Measurements from ENCODE around the gene MAGI2.

The MAGI2 gene

DNA sequence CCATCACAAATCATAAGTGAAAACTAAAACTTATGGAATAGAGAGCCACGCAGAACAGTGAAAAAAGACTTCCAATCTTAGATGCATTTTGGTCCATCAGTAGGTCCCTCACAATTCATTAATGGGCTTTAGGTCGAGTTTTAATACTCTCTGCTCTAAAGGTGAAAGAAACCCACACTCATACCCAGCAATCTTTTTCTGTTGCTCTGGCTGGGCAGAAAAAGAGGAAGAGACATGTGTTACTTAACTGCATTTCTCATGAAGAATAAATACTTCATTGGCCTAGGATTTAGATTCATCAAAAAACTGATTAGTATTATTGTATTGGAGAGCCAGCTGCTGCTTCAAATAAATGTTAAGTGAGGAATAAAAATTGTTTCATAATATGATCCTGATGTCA lies 1009.2 kb downstream of the MAGI2 start:
- DNase-seq = no peak

DNA sequence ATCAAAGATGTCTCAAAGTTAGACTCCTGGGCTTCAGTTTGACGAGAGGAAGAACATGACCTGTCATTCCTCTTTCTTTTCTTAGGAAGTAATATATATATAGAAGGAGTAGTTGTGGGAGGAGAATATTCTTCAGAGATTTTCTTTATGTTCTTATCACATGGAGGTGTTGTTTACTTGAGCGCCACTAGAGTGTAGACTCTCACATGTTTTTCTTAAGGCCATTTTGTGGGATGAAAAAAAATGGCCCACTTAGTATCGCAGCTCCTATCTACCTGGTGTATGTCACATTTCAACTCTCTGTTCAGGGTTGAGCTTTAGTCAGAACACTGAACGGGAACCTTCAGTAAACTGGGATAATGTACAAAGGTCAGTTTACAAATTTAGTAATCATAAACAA lies 1009.7 kb downstream of the MAGI2 start:
- no peak for DNase-seq

DNA sequence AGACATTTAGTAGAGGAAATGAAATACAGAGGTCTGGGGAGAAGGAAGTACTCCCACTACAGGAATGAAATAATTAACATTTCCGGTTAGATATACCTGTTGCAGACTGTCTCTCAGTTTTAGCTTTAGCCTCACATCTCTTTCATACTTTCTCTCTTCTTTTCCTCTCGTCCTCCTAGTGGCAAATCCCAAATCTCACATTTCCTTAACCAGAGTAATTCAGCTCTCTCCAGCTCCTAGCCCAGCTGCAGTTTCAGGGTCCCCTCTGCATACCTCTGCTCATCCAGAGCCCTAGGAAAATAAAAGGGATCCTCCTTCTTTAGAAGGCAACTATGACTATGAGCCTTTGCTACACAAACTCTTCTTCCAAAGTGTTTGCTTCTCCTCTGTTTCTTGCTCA lies 1011.7 kb downstream of the MAGI2 start:
- no peak for DNase-seq

DNA sequence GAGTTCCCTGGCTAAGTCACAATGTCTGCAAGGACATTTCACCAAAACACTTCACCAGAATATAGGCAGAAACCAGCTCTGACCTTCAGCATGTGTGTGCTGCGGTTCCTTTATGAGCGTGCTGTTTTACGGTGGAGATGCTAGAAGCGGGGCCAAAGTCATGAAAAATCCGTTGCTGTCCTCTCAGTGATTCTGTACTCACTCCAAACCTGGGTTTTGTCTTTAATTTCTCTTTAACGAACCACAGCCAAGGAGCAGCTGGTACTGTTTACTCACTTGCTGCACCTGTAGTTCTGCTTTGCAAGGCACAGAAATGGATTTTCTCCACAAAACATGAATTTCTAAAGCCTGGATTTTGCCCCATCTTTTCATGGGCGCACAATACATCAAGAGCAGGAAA lies 1015.0 kb downstream of the MAGI2 start:
- no peak for DNase-seq

DNA sequence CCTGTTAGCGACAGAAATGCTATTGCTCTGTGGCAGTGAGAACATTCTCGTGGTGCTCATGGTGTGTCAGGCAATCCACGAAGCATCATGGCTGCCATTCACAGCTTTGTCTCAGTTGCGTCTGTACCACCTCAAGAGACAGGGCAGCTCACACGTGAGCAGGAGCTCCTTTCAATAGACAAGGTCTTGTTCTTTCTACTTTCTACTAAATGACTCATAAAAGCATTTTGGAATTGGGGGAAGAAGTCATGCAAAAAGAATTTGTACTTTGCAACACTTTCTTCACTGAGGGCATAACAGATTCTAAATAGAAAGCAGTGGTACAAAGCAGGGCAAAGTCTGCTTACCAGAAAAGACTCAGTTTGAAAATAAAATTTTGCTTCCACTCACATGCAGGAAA lies 1016.3 kb downstream of the MAGI2 start:
- DNase-seq = no peak

DNA sequence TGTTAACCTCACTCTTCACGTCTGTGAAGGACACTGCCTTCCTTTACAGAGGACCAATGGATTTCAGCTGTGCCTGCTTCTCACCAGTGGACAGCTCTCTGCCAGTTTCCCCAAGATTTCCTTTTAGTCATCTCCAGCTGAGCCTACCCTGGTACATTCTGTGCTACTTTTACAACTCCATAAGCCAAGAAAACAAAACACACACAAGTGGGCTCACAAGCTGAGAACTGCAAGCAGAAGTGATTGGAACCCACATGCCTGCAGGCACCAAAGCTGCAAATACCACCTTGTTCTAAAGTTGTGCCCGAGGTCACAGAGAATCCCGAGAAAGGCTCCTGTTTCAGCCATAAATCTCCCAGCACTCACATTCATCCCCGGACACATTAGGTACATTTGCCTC lies 1018.1 kb downstream of the MAGI2 start:
- DNase-seq = no peak

DNA sequence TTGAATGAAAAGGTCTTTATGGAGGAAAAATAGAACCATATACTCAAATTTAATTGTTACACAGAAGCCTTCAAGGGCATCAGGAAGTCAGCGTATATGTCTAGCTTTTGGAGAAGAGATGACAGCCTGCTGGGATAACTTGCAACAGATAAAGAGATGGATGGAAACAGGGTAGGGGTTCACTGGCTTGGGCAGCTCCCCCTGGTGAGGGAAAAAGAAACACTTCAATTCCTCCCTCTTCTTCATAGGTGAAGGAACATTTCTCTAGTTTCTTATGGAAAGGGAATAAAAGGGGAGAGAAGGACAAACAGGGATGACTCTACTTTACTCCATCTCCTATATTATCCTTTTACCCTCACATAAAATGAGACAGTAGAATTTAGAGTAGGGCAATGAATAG lies 1019.2 kb downstream of the MAGI2 start:
- DNase-seq = no peak

DNA sequence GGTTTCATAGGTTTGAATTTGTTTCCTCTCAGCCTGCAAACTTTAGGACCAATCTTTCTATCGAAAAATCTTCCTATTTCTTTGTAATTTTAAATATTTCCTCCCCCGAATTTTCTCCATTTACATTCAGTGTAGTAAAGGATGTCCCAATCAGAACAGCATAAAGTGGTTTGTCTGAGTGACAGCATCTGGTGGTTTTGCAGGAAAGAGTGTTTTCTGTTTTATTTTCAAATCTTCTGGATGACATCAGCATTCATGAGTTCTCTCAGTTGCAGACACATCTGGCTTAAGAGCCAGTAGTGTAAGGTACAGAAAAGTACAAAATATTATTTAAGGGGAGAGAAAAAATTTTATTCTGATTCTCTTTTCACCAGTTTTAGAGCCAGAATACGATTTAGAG lies 1020.0 kb downstream of the MAGI2 start:
- DNase-seq = no peak

DNA sequence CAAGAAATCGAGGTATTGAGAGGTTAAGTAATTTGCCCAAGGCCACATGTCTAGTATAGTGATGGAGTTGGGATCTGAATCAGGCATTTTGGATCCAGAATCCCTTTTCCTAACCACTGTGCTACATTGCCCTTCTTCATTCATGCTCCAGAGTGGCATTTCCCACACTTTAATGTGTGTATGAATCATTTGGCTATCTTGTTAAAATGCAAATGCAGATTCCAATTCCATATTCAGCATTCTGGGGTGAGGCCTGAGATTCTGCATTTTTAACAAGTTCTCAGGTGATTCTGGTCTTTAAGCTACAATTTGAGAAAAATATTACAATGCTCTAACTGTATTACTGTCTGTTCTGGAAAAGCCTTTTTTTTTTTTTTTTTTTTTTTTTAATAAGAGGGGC lies 1023.6 kb downstream of the MAGI2 start:
- no peak for DNase-seq

DNA sequence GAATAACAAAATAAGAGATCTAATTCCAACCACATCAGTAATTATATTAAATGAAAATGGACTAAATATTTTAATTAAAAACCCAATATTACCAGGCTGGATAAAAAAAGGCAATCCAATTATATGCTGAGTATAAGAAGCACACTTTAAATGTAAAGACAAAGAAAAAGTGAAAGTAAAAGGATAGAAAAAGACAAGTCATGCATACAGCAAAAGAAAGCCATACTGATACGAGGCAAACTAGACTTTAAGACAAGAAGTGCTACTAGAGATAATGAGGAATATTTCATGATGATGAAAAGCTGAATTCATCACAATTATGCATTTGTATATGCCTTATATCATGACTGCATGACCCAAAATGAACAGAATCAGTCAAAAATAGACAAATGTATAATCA lies 1026.3 kb downstream of the MAGI2 start:
- DNase-seq = no peak

DNA sequence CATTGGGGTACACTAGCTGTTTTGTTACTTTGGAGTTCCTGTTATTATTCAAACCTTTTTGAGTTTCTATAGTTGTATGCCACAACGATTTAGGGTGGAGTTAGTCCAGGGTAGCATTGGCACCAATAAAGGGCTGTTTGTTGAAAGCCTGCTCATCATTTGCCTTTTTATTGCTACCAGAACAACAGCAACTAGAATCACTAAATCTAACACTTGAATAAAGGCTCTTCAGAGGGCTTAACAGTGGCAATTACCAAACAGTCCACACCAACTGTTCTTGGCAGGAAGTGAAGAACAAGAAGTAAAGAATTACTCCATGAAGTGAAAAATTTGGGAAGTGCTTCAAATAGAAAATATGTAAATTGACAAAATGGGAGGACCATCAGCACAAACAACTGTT lies 1033.5 kb downstream of the MAGI2 start:
- no peak for DNase-seq

DNA sequence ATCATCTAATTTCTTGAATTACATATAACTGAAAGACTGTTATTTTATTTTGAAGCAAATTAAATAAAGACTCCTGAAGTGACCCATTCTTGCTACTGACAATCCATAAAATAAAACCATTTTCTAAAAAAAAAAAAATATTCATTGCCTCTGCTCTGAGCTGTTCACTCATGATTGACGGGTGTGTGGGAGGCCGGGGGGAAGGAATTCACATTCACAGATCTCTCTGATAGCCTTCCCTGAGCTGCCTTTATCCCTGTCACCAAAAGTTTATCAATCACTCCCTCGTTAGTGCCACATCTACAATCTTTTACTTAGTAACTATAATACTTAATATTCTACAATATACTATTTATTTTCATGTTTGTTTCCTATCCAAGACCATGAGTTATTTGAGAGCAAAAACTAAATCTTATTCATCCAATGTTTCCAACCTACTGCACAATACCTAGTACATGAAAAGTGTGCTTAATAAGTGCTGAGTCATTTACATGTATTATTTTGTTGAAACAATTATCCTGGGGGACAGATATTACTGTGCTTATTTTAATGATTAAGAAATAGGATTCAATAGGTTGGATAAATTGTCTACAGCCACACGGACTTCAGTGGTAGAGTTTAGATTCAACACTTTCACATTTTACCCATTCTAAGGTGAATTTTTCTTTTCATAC lies 1036.2 kb downstream of the MAGI2 start:
- no peak for DNase-seq

DNA sequence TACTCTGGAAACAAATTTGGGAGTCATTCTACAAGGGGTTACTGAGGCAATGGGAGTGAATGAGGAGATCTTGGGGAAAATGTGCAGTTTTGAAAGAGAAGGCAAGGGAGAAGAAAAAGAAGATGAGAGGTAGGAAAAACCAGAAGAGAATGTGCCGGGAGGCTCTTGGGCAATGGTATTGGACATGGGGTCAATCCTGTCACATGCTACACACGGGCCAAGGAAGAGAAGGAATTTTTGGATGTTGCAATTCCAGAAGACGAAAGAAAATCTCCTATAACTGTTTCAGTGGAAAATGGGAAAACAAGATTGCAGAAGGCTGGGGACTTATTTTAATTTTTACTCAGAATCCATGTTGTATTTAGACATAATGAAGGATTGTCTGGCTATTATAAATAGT lies 1039.9 kb downstream of the MAGI2 start:
- no peak for DNase-seq

DNA sequence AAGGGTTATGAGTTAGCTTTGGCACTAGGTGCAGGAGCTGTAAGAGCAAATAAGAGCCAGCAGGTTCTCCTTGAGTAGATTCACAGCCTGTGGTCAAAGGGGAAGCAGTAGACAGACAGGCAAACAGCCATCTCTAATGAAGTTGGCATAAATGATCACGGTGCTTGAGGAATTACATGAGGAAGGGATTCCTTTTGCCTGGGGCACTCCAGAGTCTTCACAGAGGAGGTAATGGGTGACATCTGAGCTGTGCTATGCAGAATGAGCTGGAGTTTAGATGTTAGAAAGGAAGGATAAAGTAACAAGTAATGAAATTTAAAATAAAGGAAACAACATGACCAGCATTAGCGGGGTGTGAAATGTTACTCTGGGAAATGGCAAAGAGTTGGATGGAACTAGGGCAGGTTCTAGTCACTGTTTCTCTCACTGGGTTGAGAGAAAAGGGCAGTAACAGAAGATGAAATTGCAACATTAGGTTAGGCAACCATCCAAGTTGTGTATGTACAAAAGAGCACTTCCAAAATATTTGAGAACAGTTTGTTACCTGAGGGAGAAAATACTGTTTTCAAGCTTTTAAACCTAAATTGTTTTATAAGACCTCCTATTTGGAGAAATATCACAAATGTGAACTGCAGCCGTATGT lies 1041.1 kb downstream of the MAGI2 start:
- DNase-seq = no peak

DNA sequence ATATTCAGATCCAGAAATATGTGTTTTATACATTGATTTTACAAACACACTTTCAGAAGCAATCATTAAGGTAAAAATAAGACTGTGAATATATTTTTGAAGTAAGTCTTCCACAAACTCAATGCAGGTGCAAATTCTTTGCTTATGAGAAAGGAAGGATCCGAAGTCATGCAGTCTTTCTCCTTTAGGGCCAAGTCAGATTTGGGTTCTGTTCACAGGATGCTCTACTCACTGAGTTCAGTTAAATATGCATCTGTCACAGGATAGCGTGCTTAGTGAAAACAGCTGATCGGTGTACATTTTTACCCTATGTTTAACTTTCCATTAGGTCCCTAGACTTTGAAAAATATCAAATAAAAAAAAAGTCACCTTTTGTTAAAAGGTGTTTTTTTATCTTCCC lies 1046.4 kb downstream of the MAGI2 start:
- no peak for DNase-seq

DNA sequence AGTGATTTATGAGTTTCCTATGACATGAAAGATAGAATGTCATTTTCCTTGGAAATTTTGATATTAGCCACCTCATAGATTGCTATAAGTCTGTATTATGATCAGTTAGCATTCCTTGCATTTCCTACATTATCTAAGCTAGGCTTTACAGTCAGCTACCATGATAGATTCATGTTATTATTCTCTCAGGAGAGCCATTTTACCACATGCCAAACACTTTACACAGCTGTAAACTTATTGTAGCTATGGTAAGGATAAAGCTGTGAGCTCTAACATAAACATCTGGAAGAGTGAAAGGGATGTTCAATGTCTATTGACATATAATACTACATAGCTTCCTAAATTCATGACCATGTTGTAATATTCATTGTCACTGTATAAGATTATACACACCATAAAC lies 1046.9 kb downstream of the MAGI2 start:
- DNase-seq = no peak

DNA sequence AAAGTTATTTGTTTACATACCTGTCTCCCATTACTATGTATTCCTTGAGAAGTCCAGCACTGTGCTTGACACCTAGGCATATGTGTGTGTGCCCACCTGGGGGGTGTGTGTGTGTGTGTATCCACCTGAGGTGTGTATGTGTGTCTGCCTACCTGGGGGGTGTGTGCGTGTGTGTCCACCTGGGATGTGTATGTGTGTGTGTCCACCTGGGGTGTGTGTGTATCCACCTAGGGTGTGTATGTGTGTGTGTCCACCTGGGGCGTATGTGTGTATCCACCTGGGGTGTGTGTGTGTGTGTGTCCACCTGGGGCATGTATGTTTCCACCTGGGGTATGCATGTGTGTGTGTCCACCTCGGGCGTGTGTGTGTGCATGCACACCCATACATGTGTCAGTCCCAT lies 1051.4 kb downstream of the MAGI2 start:
- no peak for DNase-seq

DNA sequence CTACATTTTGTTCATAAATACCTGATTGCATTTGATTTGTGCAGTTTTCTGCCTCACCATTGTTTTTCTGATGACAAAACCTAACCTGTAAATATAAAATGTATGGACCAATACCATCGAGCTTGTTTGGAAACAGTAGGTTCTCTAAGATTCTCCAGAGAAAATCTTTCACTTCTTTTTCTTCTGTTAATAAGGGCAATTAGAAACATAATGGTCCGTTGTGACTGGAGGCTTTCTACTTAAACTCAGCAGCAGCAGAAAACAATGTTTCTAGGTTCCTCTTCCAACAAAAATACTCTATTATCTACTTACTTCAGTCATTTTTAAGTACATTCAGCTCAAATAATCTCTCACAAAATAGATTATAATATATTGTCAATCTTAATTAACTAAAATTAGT lies 1053.4 kb downstream of the MAGI2 start:
- no peak for DNase-seq

DNA sequence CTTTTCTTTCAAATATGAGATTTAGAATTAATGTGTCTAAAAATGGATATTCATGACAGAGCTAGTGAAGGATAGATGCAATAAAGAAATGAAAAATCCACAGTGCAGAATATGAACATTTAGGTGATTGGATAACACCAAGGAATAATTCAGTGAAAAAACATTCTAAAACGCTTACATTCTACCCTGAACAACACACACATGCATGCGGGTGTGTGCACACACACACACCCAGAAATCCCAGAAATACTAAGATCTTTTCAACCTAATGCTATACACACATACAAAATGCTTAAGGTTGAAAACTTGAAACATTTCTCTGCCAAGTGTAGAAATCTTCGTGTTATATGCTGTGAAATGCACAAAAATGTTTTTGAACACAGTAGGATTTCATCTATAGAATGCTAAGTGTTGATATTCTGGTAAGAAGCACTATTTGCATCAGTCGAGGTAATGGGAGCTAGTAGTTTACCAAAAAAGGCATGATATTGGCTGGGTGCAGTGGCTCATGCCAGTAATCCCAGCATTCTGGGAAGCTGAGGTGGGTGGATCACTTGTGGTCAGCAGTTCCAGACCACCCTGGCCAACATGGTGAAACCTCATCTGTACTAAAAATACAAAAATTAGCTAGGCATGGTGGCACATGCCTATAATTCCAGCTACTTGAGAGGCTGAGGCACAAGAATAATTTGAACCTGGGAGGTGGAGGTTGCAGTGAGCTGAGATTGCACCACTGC lies 1054.3 kb downstream of the MAGI2 start:
- no peak for DNase-seq

DNA sequence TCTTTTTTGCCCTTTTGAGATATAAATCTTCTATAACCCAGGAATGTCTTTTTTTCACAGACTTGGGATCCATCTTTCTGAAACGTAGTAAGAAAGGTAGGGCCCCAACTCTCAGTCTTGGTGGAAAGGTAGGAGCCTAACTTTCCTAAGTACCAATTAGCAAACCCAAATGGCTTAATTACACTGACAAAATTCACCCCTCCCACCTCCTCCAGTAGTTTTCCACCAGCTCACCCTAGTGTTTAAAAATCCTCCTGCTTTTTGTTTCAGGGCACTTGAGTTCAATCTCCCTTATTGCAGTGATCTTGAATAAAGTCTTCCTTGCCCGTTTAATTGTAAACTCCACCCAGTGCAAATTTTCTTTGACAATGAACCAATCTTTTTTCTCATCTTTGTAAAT lies 1054.9 kb downstream of the MAGI2 start:
- DNase-seq = no peak

DNA sequence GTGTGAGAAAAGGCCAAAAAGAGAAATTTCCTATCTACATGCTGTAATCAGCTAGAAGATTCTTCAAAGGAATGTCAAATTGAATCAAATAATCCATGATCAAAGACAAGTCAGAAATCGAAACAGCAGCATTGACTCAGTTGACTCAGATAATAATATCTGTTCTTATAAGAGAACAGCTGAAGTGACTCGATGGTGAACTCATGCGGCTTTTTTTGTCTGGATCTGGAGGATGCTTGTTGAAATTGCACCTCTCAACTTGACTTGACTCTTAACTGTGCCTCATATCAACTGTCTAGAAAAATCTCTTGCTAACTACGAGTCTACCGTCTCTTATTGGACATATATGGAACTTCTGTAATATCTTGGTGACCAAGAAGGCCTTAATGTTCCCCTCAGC lies 1055.4 kb downstream of the MAGI2 start:
- no peak for DNase-seq

DNA sequence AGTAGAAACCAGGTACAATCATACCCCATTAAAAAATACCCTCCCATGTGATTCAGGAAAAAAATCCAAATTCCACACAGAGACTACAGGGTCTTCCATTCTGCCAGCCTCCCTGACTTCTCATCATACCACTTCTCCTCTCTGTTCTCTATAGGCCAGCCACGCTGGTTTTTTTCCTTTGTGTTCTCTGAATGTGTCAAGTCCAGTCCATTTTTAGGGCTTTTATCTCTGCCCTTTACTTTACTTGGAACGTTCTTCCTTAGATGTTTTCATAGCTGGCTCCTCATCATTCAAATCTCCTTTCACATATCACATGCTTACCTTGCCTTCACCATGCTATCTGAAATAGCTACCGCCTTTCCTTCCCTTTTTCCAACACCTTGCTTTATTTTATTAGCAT lies 1057.3 kb downstream of the MAGI2 start:
- DNase-seq = no peak

DNA sequence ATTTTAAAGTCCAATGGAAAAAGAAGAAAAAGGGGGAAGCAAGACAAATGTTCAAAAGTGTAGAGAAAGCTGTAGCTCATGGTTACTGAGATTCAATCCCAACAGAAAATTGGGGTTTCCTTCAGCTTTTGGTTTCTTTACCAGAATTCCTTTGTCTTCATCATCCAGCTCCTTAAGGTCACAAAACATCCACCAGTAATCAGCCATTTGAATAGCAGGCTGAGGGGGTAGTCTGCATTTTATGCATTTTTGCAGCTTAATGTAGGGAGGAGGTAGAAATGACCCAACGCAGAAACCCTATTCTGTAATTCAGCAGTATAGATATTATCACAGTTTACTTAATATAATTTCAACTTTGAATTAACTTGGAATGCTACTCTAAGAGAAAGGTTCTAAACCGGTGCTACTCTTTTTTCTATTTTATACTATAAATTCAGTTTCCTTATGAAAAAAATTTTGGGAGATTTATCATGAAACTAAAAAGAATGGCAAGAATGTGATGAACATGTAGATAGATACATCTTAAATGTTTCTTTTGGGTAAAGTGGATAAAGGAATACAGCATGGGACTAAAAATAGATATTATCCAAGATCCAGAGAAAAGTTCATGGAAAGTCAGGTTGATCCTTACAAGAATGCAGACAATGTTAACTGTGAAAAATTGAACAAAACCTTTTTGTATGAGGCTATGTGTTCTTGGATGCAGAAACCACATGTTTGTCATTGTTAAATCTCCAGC lies 1058.0 kb downstream of the MAGI2 start:
- no peak for DNase-seq

DNA sequence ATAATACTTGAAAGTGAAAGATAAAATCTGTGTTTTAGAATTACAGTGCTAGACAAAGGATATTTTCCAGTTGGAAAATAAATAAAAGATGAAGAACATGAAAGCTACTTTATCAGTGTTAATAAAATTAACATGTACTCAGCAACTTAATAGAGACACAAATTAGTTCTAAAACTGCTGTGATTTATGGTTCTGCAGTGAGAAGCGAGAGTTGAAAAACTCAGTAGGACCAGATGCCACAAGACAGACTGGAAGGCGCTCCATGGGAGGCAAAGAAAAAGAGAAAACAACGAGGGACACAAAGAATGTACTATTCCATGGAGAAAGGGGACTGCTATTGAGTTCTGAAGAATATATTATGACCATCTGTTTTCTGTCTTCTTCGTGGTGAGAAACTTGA lies 1064.4 kb downstream of the MAGI2 start:
- no peak for DNase-seq

Data from cortex of kidney (tissue), 1 donor.